Parathyroid adenoma (tissue), 2 donors: ENCODE data around the gene CEP89.

Experiments used
- H2AFZ ChIP-seq: fragments of 300-600 bp; sonication (generic); one replicate; pipeline ENCODE4 v1.7.0; 2017; ENCODE audit warnings: antibody characterized with exemption, mild to moderate bottlenecking
- H3K27ac ChIP-seq: fragments of 300-600 bp; sonication (generic); one replicate; pipeline ENCODE4 v1.7.0; 2017
- H3K27me3 ChIP-seq: fragments of 300-600 bp; sonication (generic); one replicate; pipeline ENCODE4 v1.7.0; 2017; ENCODE audit warnings: low read length; ENCODE audit not compliant: control insufficient read depth, insufficient read depth
- H3K36me3 ChIP-seq: fragments of 300-600 bp; sonication (generic); one replicate; pipeline ENCODE4 v1.7.0; 2017; ENCODE audit warnings: low read length; ENCODE audit not compliant: control insufficient read depth, insufficient read depth
- H3K4me1 ChIP-seq: fragments of 300-600 bp; sonication (generic); one replicate; pipeline ENCODE4 v1.7.0; 2017; ENCODE audit warnings: control low read depth
- H3K4me2 ChIP-seq: fragments of 300-600 bp; sonication (generic); one replicate; pipeline ENCODE4 v1.7.0; 2017; ENCODE audit warnings: low read length
- H3K4me3 ChIP-seq: fragments of 300-600 bp; sonication (generic); one replicate; pipeline ENCODE4 v1.7.0; 2017; ENCODE audit warnings: low read depth, low read length
- H3K79me2 ChIP-seq: fragments of 300-600 bp; sonication (generic); one replicate; pipeline ENCODE4 v1.7.0; 2017; ENCODE audit warnings: control low read depth
- H3K9ac ChIP-seq: fragments of 300-600 bp; sonication (generic); one replicate; pipeline ENCODE4 v1.7.0; 2017; ENCODE audit warnings: mild to moderate bottlenecking
- H3K9me3 ChIP-seq: fragments of 300-600 bp; sonication (generic); one replicate; pipeline ENCODE4 v1.7.0; 2017; ENCODE audit warnings: low read length; ENCODE audit not compliant: control insufficient read depth
- CTCF ChIP-seq: fragments of 300-600 bp; sonication (generic); IDR thresholded peaks from one replicate; pipeline ENCODE4 v1.7.0; 2017; ENCODE audit warnings: antibody characterized with exemption, mild to moderate bottlenecking
- donor health status: primary hyperparathyroidism.

The CEP89 gene

GRCh38 chr19:32829345-32829896 lies 142.3 kb downstream of the CEP89 start:
- no peaks in the 10 kb centered on the region for H3K27me3 ChIP-seq
- H2AFZ ChIP-seq: no peak overlapping the region
- H3K79me2 ChIP-seq: no peaks in the 10 kb centered on the region
- no peak overlapping the region for H3K27ac ChIP-seq
- no peaks in the 10 kb centered on the region for H3K36me3 ChIP-seq
- no peak overlapping the region for H3K9ac ChIP-seq
- no peak for TF ChIP-seq CTCF
- H3K9me3 ChIP-seq: no peaks in the 10 kb centered on the region
- H3K4me2 ChIP-seq: no peak overlapping the region
- no peak overlapping the region for H3K4me3 ChIP-seq
- H3K4me1 ChIP-seq: no peaks in the 10 kb centered on the region

- H2AFZ ChIP-seq: no peak overlapping the region
- no peak overlapping the region for H3K4me2 ChIP-seq
- no peak overlapping the region for H3K4me3 ChIP-seq
- no peaks in the 10 kb centered on the region for H3K27me3 ChIP-seq
- H3K9me3 ChIP-seq: no peaks in the 10 kb centered on the region
- H3K4me1 ChIP-seq: no peaks in the 10 kb centered on the region
- no peaks in the 10 kb centered on the region for H3K36me3 ChIP-seq
- TF ChIP-seq CTCF: no peak
- H3K9ac ChIP-seq: no peak overlapping the region
- H3K79me2 ChIP-seq: no peaks in the 10 kb centered on the region
- no peak overlapping the region for H3K27ac ChIP-seq
These were observed 143.0 kb downstream of the CEP89 start for GRCh38 chr19:32828643-32829344.

- H3K27me3 ChIP-seq: no peaks in the 10 kb centered on the region
- TF ChIP-seq CTCF: no peak
- H2AFZ ChIP-seq: no peak overlapping the region
- no peak overlapping the region for H3K9ac ChIP-seq
- H3K4me2 ChIP-seq: no peak overlapping the region
- H3K4me3 ChIP-seq: no peak overlapping the region
- no peaks in the 10 kb centered on the region for H3K4me1 ChIP-seq
- H3K79me2 ChIP-seq: no peaks in the 10 kb centered on the region
- no peaks in the 10 kb centered on the region for H3K36me3 ChIP-seq
- no peaks in the 10 kb centered on the region for H3K9me3 ChIP-seq
- H3K27ac ChIP-seq: no peak overlapping the region
These were observed 143.6 kb downstream of the CEP89 start for GRCh38 chr19:32828139-32828538.
